Right ventricle myocardium inferior (tissue), 1 donor: Measurements from ENCODE around the gene AMD1. TPM values are rescaled to one million over a fixed set of nuclear protein-coding genes. Genes with fewer than 3 reads are reported as not detected.
"Not testable (repeated sequence)": the region's sequence is repeated elsewhere in the genome, so short reads cannot be mapped to it uniquely, and the experiment has no call there.

Experiments
- ATAC-seq: fragments of 200-7000 bp; cut with Tn5 transposase; one replicate; pipeline ENCODE4 v1.9.1; 2020; ENCODE audit warnings: mild to moderate bottlenecking, moderate library complexity
- DNase-seq: peaks from one replicate; pipeline ENCODE4 v3.0.0; 2021; ENCODE audit errors: missing footprints
- intact Hi-C: fragments of 100-400 bp; cut with DNase I; formaldehyde crosslinking; loops from one replicate; pipeline ENCODE4 v1.11.0; 2022
- long read RNA-seq: library from polyadenylated mRNA; unstranded; transcript quantifications from one replicate; pipeline ENCODE4 v2.0.0, GENCODE V29; 2021
- total RNA-seq: library from RNA; stranded (reverse); fragmentation: NEBNext Ultra II Directional; extraction: Animal tissue kit (Norgen Biotek cat#: 25700); gene quantifications from one replicate; pipeline ENCODE4 v1.2.1, GENCODE V29; 2021
- donor health status: DM: no; HTN: yes; CAD: no; lungs with severe emphysema.

The AMD1 gene
- 84.9 TPM for total RNA-seq
- long read RNA-seq, transcript AMD1-204 (9 exons, 3,438 nt), result major isoform, 90 of 96 reads
- long read RNA-seq, partial matches to known transcripts, result 4 of 96 reads
- long read RNA-seq, other reads (novel, unspliced or antisense), result 2 of 96 reads

- peak; percentile 91 for ATAC-seq
- intact Hi-C loops, result loop anchor here (1.0 to 2.0 kb wide), 3 partner anchors 59 to 345 kb away; partner anchors contain the start of genes CDK19 and GTF3C6
These were observed at the start of gene AMD1 for GRCh38 chr6:110873981-110874879. AMD1 (plus strand) TSS chr6:110874785; CDS start chr6:110875106, 321 bp downstream.

GRCh38 chr6:110826236-110827129 lies 48.1 kb upstream of the AMD1 start:
- DNase-seq, result no peak
- peak; percentile 39 for ATAC-seq
- intact Hi-C loops, result no loop called here

More at GRCh38 chr6:110873981-110874879, at the start of gene AMD1:
- peak; percentile 99 for DNase-seq

GRCh38 chr6:110828396-110828795 lies 46.2 kb upstream of the AMD1 start:
- ATAC-seq (no peak), DNase-seq (no peak)
- intact Hi-C loops, result no loop called here

GRCh38 chr6:110831405-110831804 lies 43.2 kb upstream of the AMD1 start:
- intact Hi-C loops, result no loop called here
- DNase-seq (no peak), ATAC-seq (no peak)

- DNase-seq (no peak), ATAC-seq (no peak)
- intact Hi-C loops, result no loop called here
These were observed 40.8 kb upstream of the AMD1 start for GRCh38 chr6:110833831-110834230.

GRCh38 chr6:110835751-110836150 lies 38.8 kb upstream of the AMD1 start:
- intact Hi-C loops, ATAC-seq, DNase-seq: not testable (repeated sequence)

- ATAC-seq, result no peak
- intact Hi-C loops, result no loop called here
- no peak for DNase-seq
These were observed 33.3 kb upstream of the AMD1 start for GRCh38 chr6:110841266-110841665.

- no peak for DNase-seq
- intact Hi-C loops, result no loop called here
- ATAC-seq, result no peak
These were observed 24.8 kb upstream of the AMD1 start for GRCh38 chr6:110849781-110850180.

GRCh38 chr6:110852773-110853172 lies 21.8 kb upstream of the AMD1 start:
- DNase-seq (no peak), ATAC-seq (no peak)
- intact Hi-C loops, result no loop called here

GRCh38 chr6:110853754-110854477 lies 20.7 kb upstream of the AMD1 start:
- intact Hi-C loops, result no loop called here
- no peak for ATAC-seq
- no peak for DNase-seq

- intact Hi-C loops, result no loop called here
- ATAC-seq (no peak), DNase-seq (no peak)
These were observed 18.3 kb upstream of the AMD1 start for GRCh38 chr6:110856296-110856695.

- intact Hi-C loops, result no loop called here
- ATAC-seq (no peak), DNase-seq (no peak)
These were observed 16.6 kb upstream of the AMD1 start for GRCh38 chr6:110858016-110858415.

- intact Hi-C loops, result no loop called here
- ATAC-seq (no peak), DNase-seq (peak; percentile 70)
These were observed 15.9 kb upstream of the AMD1 start for GRCh38 chr6:110858562-110859214.

GRCh38 chr6:110859335-110859792 lies 15.2 kb upstream of the AMD1 start:
- ATAC-seq (peak; percentile 34), DNase-seq (peak; percentile 65)
- intact Hi-C loops, result no loop called here

- no peak for ATAC-seq
- no peak for DNase-seq
- intact Hi-C loops, result no loop called here
These were observed 9.8 kb upstream of the AMD1 start for GRCh38 chr6:110864824-110865223.

GRCh38 chr6:110874880-110875547 lies 429 bp downstream of the AMD1 start:
- ATAC-seq, result peak; percentile 44
- DNase-seq, result peak; percentile 86
- intact Hi-C loops, result loop anchor here (1.0 to 5.0 kb wide), 4 partner anchors 60 to 346 kb away; partner anchors contain the start of genes CDK19 and GTF3C6

GRCh38 chr6:110875548-110876169 lies 1.1 kb downstream of the AMD1 start:
- DNase-seq, result peak; percentile 74
- intact Hi-C loops, result loop anchor here (2.0 to 5.0 kb wide), 3 partner anchors 83 to 347 kb away; partner anchors contain the start of gene GTF3C6
- peak; percentile 24 for ATAC-seq
